ENCODE data around the gene PRPSAP1.
"Not testable (repeated sequence)": the region's sequence is repeated elsewhere in the genome, so short reads cannot be mapped to it uniquely, and the experiment has no call there.

Gene PRPSAP1

DNA sequence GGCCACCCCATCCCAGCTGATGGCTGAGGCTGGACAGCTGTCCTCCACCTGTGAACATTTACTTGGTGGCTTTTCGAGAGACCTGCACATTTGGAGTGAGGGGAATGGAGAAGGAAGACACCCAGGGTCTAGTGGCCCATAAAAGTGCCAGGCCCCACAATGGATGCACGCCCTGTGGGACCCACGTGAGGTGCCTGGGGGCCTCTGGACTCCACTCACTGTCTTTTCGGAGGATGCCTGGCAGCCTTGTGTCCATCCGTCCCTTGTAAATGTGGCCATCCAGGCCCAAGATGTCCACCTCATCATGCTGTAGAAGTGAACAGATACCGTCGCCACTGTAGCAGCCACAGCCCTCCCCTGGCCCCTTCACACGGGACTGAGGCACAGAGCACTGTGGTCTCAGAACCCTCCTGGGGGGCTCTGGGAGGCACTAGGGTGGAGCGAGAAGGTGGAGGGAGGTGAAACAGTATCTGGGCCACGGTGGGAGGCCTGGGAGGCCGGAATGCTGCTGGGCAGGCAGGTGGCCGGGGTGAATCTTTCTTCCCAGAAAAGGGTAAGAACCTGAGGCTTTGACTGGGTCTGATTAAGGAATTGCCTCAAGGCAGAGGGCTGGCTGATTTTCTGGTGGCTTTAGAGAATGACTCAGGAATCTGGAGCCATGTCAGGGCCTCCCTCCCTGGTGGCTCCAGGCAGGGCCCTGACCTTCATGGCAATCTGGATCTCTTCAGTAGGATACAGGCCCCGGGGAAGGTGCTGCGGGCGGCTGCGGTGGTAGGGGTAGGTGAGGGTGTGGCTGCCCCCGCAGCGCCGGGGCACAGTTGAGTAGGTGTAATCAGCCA, 77.0 kb downstream of the PRPSAP1 start:
- no peak for DNase-seq

- DNase-seq = no peak
Observed at GRCh38 chr17:76276069-76276431, 77.7 kb downstream of the PRPSAP1 start.

DNA sequence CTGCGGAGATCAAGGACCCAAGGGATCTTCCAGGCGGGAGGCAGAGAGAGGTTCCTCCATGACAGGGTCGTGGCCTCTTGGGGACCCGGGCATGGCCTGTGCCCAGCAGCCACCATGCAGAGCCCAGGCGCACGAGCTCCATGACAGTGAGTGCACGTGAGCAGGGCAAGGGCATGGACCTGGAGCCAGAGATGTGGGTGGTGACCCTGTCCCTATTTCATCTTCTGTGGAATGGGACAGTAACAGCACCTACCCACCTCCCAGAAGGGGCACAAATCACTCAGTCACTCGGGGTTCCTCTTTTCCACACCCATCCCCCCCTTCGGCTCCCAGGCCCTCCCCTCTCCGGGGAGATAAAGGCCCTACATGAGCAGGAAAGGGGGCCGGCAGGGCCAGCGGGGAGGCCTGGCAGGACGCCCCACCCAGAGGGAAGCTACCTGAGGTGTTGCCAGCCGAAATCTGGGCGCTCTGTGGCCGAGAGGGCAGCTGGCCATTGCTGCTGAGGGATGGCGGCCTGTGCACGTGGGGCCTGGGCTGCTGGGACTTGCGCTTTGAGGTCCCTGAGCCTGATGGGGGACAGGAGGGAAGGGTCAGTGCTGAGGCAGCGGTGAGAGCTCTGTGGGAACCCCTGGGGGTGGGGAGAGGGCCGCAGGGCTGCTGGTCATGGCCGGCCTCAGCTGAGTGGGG, 78.2 kb downstream of the PRPSAP1 start:
- no peak for DNase-seq

GRCh38 chr17:76274112-76274956, 79.4 kb downstream of the PRPSAP1 start:
- no peak for DNase-seq

- DNase-seq = no peak
Observed at GRCh38 chr17:76273445-76274111, 80.1 kb downstream of the PRPSAP1 start.

- DNase-seq = no peak
Observed at GRCh38 chr17:76272541-76273444, 80.9 kb downstream of the PRPSAP1 start.

DNA sequence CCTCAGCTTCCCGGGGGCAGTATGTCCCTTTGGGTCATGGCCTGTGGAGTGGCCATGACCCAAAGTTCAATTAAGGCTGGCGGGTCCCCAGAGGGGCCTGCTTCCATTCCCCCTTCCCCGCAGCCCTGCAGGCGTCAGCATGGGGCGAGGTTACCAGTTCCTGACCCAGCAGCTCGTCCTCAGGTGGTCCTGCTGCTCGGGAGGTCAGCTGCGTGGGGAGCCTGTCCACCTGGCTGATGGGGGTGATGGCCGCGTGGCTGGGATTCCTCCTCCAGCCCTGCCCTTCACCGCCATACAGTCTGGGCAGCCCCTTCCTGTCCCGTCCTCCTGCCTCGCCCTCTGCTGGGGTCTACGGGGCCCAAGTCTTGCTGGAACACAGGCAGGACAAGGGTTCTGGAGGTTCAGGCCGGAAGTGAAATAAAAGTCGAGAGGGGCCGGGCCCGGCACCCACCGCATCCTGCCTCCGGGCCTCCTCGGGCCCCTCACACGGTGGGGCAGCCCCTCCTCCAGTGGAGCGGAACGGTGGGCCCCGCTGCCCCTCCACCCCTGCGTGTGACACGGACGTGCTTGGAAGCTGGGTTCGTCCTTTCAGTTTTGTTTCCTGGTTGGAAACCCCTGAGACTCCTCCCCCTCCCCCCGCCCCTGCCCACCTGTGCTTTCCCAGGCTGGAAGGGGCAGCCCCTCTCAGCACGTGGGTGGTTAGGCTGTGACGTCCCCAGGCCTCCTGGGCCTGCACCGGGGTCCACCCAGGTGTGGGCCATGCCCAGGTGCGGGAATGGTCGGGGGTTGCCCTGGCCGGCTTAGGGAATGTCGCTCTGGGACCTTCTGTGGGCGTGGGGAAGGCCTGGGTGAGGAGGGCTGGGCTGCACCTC, 81.8 kb downstream of the PRPSAP1 start:
- no peak for DNase-seq

GRCh38 chr17:76270770-76271668, 82.7 kb downstream of the PRPSAP1 start:
- no peak for DNase-seq

DNA sequence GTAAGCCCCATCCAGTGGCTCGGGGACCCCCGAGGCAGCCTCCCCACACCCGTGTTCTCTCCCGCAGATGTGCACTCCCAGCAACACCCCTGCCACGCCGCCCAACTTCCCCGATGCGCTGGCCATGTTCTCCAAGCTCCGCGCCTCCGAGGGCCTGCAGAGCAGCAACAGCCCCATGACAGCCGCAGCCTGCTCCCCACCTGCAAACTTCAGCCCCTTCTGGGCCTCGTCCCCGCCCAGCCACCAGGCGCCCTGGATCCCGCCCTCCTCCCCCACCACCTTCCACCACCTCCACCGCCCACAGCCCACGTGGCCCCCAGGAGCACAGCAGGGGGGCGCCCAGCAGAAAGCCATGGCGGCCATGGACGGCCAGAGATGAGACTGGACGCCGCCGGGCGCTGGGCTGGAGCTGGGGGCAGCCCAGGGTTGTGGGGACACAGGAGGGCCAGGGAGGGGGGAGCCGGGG, 83.6 kb downstream of the PRPSAP1 start:
- DNase-seq = no peak

GRCh38 chr17:76268991-76269981, 84.4 kb downstream of the PRPSAP1 start:
- no peak for DNase-seq

GRCh38 chr17:76268015-76268749, 85.5 kb downstream of the PRPSAP1 start:
- peak; percentile 54 for DNase-seq

DNA sequence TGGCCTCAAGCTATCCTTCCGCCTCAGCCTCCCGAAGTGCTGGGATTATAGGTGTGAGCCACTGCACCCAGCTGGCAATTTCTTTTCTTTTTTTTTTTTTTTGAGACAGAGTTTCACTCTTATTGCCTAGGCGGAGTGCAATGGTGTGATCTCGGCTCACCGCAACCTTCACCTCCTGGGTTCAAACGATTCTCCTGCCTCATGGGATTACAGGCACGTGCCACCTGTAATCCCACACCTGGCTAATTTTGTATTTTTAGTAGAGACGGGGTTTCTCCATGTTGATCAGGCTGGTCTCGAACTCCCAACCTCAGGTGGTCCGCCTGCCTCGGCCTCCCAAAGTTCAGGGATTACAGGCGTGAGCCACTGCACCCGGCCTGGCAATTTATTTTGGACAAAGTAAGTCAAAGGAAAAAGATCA, 86.1 kb downstream of the PRPSAP1 start:
- not testable (repeated sequence) for DNase-seq

GRCh38 chr17:76267051-76267576, 86.6 kb downstream of the PRPSAP1 start:
- DNase-seq = no peak

DNA sequence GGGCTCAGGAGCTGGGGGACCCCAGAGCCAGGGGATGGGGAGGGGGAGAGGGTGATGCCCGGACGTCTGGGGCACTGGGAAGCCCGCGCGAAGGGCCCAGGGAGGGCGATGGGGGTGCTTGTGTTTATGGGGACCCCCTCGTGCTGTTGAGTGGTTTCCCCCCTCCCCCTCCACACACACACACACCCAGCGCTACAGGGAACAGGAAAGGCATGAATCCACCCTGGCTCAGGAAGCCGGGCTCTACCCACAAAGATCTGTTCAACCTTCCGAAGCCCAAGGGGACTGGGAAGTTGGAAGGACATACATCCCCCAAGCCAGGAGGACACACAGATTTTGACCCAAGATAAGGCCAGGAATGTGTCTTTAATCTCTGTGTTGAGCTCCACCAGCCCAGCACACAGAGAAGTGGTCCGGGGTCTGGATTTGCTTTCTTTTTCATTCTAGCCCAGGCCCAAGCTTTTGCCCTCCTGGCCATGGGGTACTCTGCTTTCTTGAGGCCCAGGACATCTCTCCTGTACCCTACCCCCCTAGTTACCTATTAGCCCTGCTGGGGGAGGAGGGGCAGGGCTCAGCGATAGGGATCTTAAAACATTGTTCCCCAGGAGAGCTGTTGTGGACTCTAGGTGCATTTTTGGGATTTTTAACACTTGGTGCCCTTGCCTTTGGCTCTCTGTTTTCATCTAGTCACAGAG, 87.3 kb downstream of the PRPSAP1 start:
- no peak for DNase-seq

GRCh38 chr17:76265624-76266243, 88.0 kb downstream of the PRPSAP1 start:
- no peak for DNase-seq
